K562 (cell line): ENCODE measurements around the gene DYNC1H1. TPM values are rescaled to one million over a fixed set of nuclear protein-coding genes. Genes with fewer than 3 reads are reported as not detected.

Experiments used
- CAMTA2 ChIP-seq: fragments of 250-450 bp; sonication (Bioruptor Pico); conservative IDR thresholded peaks from 2 replicates; pipeline ENCODE4 v1.5.1; 2022
- MCM5 ChIP-seq: fragments of 450-650 bp; IDR thresholded peaks from 2 replicates; pipeline ENCODE4 v1.6.1; 2016; ENCODE audit warnings: low read depth
- MXI1 ChIP-seq: IDR thresholded peaks from 2 replicates; pipeline ENCODE4 v1.6.1; 2011; ENCODE audit warnings: low read depth, mild to moderate bottlenecking, improper control_type of control experiment, low read length
- PTBP1 ChIP-seq: fragments of 200-400 bp; formaldehyde crosslinking; IDR thresholded peaks from 2 replicates; pipeline ENCODE4 v1.6.1; 2017; ENCODE audit warnings: low read depth, low read length
- SP1 ChIP-seq: sonication (generic); formaldehyde crosslinking; IDR thresholded peaks from 2 replicates; pipeline ENCODE4 v1.8.1; 2022; ENCODE audit warnings: mild to moderate bottlenecking, missing genetic modification reagents
- ZBTB17 ChIP-seq: fragments of 450-650 bp; formaldehyde crosslinking; IDR thresholded peaks from 2 replicates; pipeline ENCODE4 v1.4.0; 2020; ENCODE audit warnings: mild to moderate bottlenecking
- ZBTB33 ChIP-seq: sonication (generic); formaldehyde crosslinking; IDR thresholded peaks from 2 replicates; pipeline ENCODE4 v1.8.1; 2023; ENCODE audit warnings: mild to moderate bottlenecking, missing genetic modification reagents
- ZNF124 ChIP-seq: sonication (generic); formaldehyde crosslinking; IDR thresholded peaks from 2 replicates; pipeline ENCODE4 v1.8.1; 2022; ENCODE audit warnings: missing genetic modification reagents
- ZNF511 ChIP-seq: sonication (generic); formaldehyde crosslinking; IDR thresholded peaks from 2 replicates; pipeline ENCODE4 v1.8.0; 2022; ENCODE audit warnings: mild to moderate bottlenecking, missing genetic modification reagents
- ZNF77 ChIP-seq: fragments of 250-450 bp; sonication (Bioruptor Pico); IDR thresholded peaks from 2 replicates; pipeline ENCODE4 v1.5.0; 2020
- polyA plus RNA-seq, 8 experiments: library from polyadenylated mRNA; depleted of rRNA in 4 of 8; stranded (reverse) in 5 of 8; unstranded in 3 of 8; fragments of >200 nt; fragmentation: Nextera tagmentation in 2 of 8; fragmentation: Illumina TruSeq in 1 of 8; extraction: Ambion mirVana in 2 of 8; extraction: Trizol in 1 of 8; gene quantifications; 2 replicates each; pipeline versions ENCODE4 v1.2.1 to v1.2.3, GENCODE V29; 2011 to 2014; ENCODE audit warnings: inconsistent platforms in 1 of 8, missing spikeins in 1 of 8
- total RNA-seq, 7 experiments: library from RNA; depleted of rRNA in 6 of 7; stranded (reverse); fragments of >200 nt in 6 of 7; fragmentation: Illumina TruSeq in 2 of 7; extraction: Trizol in 2 of 7; gene quantifications; 2 replicates each; pipeline versions ENCODE4 v1.2.1 to v1.2.3, GENCODE V29; 2011 to 2021; ENCODE audit warnings: low replicate concordance in 1 of 7
- TF ChIP-seq, protein P1 (sequence below): IDR thresholded peaks from 3 replicates; pipeline ENCODE4 v1.6.1; 2011; ENCODE audit warnings: borderline replicate concordance, mild to moderate bottlenecking; ENCODE audit not compliant: insufficient read length, insufficient read depth
- TF ChIP-seq, protein P2 (sequence below): fragments of 250-450 bp; sonication (Bioruptor Pico); IDR thresholded peaks from 2 replicates; pipeline ENCODE4 v1.5.0; 2020; ENCODE audit warnings: mild to moderate bottlenecking
- TF ChIP-seq, protein P3 (sequence below): fragments of 250-450 bp; sonication (Bioruptor Pico); IDR thresholded peaks from 2 replicates; pipeline ENCODE4 v1.8.0; 2022; ENCODE audit warnings: inconsistent platforms
- TF ChIP-seq, protein P4 (sequence below): fragments of 250-450 bp; sonication (Bioruptor Pico); IDR thresholded peaks from 2 replicates; pipeline ENCODE4 v1.5.0; 2021

DYNC1H1 gene
- total and polyA plus RNA-seq, 9 of the 15 experiments (the other 6 are each of a cell fraction or from before 2014, with no cell fraction given), result 31.9 to 335 (median 115) TPM

DNA sequence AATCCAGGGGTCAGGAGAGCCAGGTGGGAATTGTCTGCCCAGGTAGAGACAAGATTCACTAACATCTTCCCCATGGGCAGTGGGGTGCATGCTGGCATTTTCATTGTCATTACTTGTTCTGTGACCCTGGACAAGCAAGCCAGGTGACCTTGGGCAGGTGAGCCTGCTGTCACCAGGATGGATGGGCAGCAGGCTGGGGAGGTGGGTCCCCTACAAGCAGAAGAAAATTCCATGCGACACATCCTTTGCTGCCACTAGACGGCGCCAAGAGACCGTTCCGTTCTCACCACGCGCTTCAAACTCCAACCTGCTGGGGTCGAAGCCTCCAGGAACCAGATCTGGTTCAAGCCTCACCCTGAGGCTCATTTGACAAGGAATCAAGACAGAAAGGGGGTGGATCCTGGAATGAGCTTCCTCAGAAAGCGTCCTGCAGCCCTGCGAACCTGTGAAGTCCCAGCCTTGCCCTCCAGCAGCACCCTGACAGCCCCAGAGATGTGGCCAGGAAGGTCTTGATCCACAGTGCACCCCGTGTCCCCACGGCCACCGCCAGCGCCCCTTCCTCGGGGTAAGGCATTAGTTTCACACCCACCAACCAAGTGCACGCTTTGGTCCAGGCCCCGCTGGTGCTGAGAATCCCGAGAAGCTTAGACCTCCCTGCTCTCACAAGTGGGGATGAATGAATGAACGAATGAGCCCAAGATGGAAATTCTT lies 3.2 kb upstream of the DYNC1H1 start (continued):
- no peak for TF ChIP-seq PTBP1
- no peak for TF ChIP-seq ZNF124 (CRISPR knock-in tag)
- TF ChIP-seq, protein P1, sequence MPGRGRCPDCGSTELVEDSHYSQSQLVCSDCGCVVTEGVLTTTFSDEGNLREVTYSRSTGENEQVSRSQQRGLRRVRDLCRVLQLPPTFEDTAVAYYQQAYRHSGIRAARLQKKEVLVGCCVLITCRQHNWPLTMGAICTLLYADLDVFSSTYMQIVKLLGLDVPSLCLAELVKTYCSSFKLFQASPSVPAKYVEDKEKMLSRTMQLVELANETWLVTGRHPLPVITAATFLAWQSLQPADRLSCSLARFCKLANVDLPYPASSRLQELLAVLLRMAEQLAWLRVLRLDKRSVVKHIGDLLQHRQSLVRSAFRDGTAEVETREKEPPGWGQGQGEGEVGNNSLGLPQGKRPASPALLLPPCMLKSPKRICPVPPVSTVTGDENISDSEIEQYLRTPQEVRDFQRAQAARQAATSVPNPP, result no peak
- TF ChIP-seq MXI1, result no peak
- TF ChIP-seq ZNF511, result no peak
- no peak for TF ChIP-seq ZBTB17 (CRISPR knock-in tag)
- TF ChIP-seq, protein P2, sequence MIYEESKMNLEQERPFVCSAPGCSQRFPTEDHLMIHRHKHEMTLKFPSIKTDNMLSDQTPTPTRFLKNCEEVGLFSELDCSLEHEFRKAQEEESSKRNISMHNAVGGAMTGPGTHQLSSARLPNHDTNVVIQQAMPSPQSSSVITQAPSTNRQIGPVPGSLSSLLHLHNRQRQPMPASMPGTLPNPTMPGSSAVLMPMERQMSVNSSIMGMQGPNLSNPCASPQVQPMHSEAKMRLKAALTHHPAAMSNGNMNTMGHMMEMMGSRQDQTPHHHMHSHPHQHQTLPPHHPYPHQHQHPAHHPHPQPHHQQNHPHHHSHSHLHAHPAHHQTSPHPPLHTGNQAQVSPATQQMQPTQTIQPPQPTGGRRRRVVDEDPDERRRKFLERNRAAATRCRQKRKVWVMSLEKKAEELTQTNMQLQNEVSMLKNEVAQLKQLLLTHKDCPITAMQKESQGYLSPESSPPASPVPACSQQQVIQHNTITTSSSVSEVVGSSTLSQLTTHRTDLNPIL (CRISPR knock-in tag), result no peak
- no peak for TF ChIP-seq SP1 (CRISPR knock-in tag)
- TF ChIP-seq, protein P3, sequence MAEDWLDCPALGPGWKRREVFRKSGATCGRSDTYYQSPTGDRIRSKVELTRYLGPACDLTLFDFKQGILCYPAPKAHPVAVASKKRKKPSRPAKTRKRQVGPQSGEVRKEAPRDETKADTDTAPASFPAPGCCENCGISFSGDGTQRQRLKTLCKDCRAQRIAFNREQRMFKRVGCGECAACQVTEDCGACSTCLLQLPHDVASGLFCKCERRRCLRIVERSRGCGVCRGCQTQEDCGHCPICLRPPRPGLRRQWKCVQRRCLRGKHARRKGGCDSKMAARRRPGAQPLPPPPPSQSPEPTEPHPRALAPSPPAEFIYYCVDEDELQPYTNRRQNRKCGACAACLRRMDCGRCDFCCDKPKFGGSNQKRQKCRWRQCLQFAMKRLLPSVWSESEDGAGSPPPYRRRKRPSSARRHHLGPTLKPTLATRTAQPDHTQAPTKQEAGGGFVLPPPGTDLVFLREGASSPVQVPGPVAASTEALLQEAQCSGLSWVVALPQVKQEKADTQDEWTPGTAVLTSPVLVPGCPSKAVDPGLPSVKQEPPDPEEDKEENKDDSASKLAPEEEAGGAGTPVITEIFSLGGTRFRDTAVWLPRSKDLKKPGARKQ (CRISPR knock-in tag), result no peak
- no peak for TF ChIP-seq ZNF77 (CRISPR knock-in tag)
- TF ChIP-seq ZBTB33 (CRISPR knock-in tag), result peak; percentile 73
- TF ChIP-seq CAMTA2 (CRISPR knock-in tag), result no peak
- TF ChIP-seq, protein P4, sequence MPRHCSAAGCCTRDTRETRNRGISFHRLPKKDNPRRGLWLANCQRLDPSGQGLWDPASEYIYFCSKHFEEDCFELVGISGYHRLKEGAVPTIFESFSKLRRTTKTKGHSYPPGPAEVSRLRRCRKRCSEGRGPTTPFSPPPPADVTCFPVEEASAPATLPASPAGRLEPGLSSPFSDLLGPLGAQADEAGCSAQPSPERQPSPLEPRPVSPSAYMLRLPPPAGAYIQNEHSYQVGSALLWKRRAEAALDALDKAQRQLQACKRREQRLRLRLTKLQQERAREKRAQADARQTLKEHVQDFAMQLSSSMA (CRISPR knock-in tag), result no peak
- no peak for TF ChIP-seq MCM5
